ENCODE results near the gene PARS2.

Gene PARS2

DNA sequence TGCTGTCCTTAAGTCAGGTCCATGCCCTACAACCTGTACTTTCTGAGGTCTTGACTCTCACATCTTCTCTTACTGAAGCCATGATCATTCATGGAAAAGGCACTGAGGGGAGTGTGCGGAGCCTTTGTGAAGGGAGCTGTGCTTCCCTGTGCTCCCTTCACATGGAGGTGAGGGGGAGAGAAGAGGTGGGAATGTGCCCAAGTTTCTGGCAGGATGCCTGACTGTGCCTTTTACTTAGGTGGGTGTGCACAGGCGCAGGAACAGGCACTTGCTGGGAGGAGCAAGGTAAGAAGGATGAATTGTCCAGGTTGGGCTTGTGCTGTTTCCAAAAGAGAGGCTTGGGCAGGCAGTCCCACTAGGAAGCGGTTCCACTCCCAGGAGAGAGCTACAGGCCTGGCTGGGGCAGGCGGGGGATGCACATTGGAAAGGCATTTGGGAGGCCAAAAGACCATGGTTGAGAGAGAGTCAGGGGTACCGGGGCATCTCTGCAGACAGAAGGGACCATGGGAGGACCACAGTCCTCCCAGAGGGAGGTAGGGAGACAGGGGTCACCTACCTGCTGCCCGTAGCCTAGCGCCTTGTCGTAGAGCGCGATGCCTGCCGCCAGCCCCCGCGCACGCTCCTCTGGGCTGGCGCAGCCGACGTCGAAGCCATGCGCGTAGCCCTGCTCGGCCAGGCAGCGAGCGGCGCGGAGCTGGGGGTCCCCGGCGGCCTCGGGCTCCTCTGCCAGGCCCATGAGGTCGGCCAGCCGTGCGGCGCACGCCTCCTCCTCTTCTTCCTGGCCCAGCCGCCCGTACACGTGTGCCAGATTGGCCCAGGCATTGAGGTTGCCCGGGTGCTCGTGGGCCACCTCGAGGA, 35.9 kb upstream of the PARS2 start:
- no peak for DNase-seq
- peak overlapping the region; percentile 69 for H3K27ac ChIP-seq (ENCODE audit: insufficient read depth, low read length, poor library complexity, severe bottlenecking)

DNA sequence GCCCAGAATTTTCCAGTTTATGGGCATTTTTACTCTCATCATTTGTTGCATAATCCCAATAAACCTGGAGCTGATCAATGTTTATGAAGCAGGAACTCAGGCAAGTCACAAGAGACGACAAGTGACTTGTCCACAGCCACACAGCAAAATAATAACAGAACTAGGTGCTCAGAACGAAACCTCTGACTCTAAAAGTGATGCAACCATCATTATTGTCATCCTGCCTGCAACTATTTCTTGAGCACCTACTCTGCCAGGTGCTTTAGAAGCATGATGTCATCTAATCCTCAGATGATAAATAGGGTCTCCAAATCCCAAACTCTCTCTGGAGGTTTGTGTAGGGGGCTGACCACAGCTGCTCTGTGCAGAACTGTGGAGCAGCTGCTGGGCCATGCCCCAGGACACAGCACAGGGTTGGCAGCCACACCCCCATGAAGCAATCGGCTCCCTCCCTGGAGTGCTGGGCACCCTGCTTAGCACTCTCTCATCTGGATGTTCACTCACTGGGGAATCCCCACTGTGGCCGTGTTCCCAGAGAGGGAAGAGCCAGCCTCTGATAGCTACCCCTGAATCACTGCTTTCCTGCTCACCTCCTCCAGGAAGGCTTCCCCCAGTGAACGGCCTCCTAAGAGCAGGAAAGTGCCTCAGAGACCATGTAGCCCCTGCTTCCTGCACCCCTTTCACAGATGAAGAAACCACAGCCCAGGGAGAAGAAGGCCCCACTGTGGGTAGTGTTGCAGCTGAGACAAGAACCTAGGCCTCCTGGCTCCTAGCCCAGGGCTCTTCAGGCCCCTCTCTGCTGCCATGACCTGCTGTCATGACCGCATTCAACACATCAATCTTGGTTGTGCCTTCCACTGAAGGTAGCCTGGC, 34.7 kb upstream of the PARS2 start:
- peak overlapping the region; percentile 92 for H3K4me3 ChIP-seq (ENCODE audit: insufficient read depth, low read depth, low read length, poor library complexity, severe bottlenecking)
- H3K4me1 ChIP-seq (ENCODE audit: control insufficient read depth, insufficient read depth, low read length, poor library complexity, severe bottlenecking): peaks cover 34% of the 10 kb centered on the region
- peak overlapping the region; percentile 42 for H3K27ac ChIP-seq (ENCODE audit: insufficient read depth, low read length, poor library complexity, severe bottlenecking)
- H3K27me3 ChIP-seq (replicated peaks; ENCODE audit: control insufficient read depth, insufficient read depth, low read length, poor library complexity, severe bottlenecking): no peaks in the 10 kb centered on the region
- H3K9me3 ChIP-seq (ENCODE audit: control insufficient read depth, low read length): no peaks in the 10 kb centered on the region
- DNase-seq: peak in 2 of 3 donors; percentile 3
- peaks cover 11% of the 10 kb centered on the region for H3K36me3 ChIP-seq (ENCODE audit: control insufficient read depth, insufficient read depth, low read length)

More for the DNA sequence above, 35.9 kb upstream of the PARS2 start:
- H3K36me3 ChIP-seq (ENCODE audit: control insufficient read depth, insufficient read depth, low read length): peaks cover 11% of the 10 kb centered on the region
- no peaks in the 10 kb centered on the region for H3K9me3 ChIP-seq (ENCODE audit: control insufficient read depth, low read length)
- H3K4me3 ChIP-seq (ENCODE audit: insufficient read depth, low read depth, low read length, poor library complexity, severe bottlenecking): peak overlapping the region; percentile 92
- peaks cover 38% of the 10 kb centered on the region for H3K4me1 ChIP-seq (ENCODE audit: control insufficient read depth, insufficient read depth, low read length, poor library complexity, severe bottlenecking)
- H3K27me3 ChIP-seq (replicated peaks; ENCODE audit: control insufficient read depth, insufficient read depth, low read length, poor library complexity, severe bottlenecking): no peaks in the 10 kb centered on the region

GRCh38 chr1:54798206-54798605, 33.9 kb upstream of the PARS2 start:
- no peak for DNase-seq
- no peak overlapping the region for H3K27ac ChIP-seq (ENCODE audit: insufficient read depth, low read length, poor library complexity, severe bottlenecking)
- no peaks in the 10 kb centered on the region for H3K9me3 ChIP-seq (ENCODE audit: control insufficient read depth, low read length)
- H3K4me3 ChIP-seq (ENCODE audit: insufficient read depth, low read depth, low read length, poor library complexity, severe bottlenecking): no peak overlapping the region
- no peaks in the 10 kb centered on the region for H3K27me3 ChIP-seq (replicated peaks; ENCODE audit: control insufficient read depth, insufficient read depth, low read length, poor library complexity, severe bottlenecking)
- peaks cover 11% of the 10 kb centered on the region for H3K36me3 ChIP-seq (ENCODE audit: control insufficient read depth, insufficient read depth, low read length)
- peaks cover 34% of the 10 kb centered on the region for H3K4me1 ChIP-seq (ENCODE audit: control insufficient read depth, insufficient read depth, low read length, poor library complexity, severe bottlenecking)

- H3K4me3 ChIP-seq (ENCODE audit: insufficient read depth, low read depth, low read length, poor library complexity, severe bottlenecking): no peak overlapping the region
- no peak overlapping the region for H3K27ac ChIP-seq (ENCODE audit: insufficient read depth, low read length, poor library complexity, severe bottlenecking)
- H3K27me3 ChIP-seq (replicated peaks; ENCODE audit: control insufficient read depth, insufficient read depth, low read length, poor library complexity, severe bottlenecking): no peaks in the 10 kb centered on the region
- DNase-seq: no peak
- peaks cover 33% of the 10 kb centered on the region for H3K4me1 ChIP-seq (ENCODE audit: control insufficient read depth, insufficient read depth, low read length, poor library complexity, severe bottlenecking)
- no peaks in the 10 kb centered on the region for H3K9me3 ChIP-seq (ENCODE audit: control insufficient read depth, low read length)
- H3K36me3 ChIP-seq (ENCODE audit: control insufficient read depth, insufficient read depth, low read length): peaks cover 21% of the 10 kb centered on the region
Observed at GRCh38 chr1:54796902-54797301, 32.6 kb upstream of the PARS2 start.

- Histone ChIP-seq H3K27me3 (replicated peaks; ENCODE audit: control insufficient read depth, insufficient read depth, low read length, poor library complexity, severe bottlenecking) (no peaks in the 10 kb centered on the region), H3K36me3 (ENCODE audit: control insufficient read depth, insufficient read depth, low read length) (peaks cover 28% of the 10 kb centered on the region), H3K27ac (ENCODE audit: insufficient read depth, low read length, poor library complexity, severe bottlenecking) (no peak overlapping the region), H3K9me3 (ENCODE audit: control insufficient read depth, low read length) (no peaks in the 10 kb centered on the region), H3K4me3 (ENCODE audit: insufficient read depth, low read depth, low read length, poor library complexity, severe bottlenecking) (no peak overlapping the region), H3K4me1 (ENCODE audit: control insufficient read depth, insufficient read depth, low read length, poor library complexity, severe bottlenecking) (peaks cover 29% of the 10 kb centered on the region)
- DNase-seq: no peak
Observed at GRCh38 chr1:54795841-54796468, 31.6 kb upstream of the PARS2 start.

GRCh38 chr1:54795356-54795665, 31.0 kb upstream of the PARS2 start:
- Histone ChIP-seq H3K9me3 (ENCODE audit: control insufficient read depth, low read length) (no peaks in the 10 kb centered on the region), H3K4me3 (ENCODE audit: insufficient read depth, low read depth, low read length, poor library complexity, severe bottlenecking) (no peak overlapping the region), H3K36me3 (ENCODE audit: control insufficient read depth, insufficient read depth, low read length) (peaks cover 28% of the 10 kb centered on the region), H3K4me1 (ENCODE audit: control insufficient read depth, insufficient read depth, low read length, poor library complexity, severe bottlenecking) (peaks cover 24% of the 10 kb centered on the region), H3K27me3 (replicated peaks; ENCODE audit: control insufficient read depth, insufficient read depth, low read length, poor library complexity, severe bottlenecking) (no peaks in the 10 kb centered on the region), H3K27ac (ENCODE audit: insufficient read depth, low read length, poor library complexity, severe bottlenecking) (no peak overlapping the region)
- DNase-seq: no peak

GRCh38 chr1:54794451-54795355, 30.4 kb upstream of the PARS2 start:
- DNase-seq: no peak
- Histone ChIP-seq H3K9me3 (ENCODE audit: control insufficient read depth, low read length) (no peaks in the 10 kb centered on the region), H3K27ac (ENCODE audit: insufficient read depth, low read length, poor library complexity, severe bottlenecking) (no peak overlapping the region), H3K4me1 (ENCODE audit: control insufficient read depth, insufficient read depth, low read length, poor library complexity, severe bottlenecking) (peaks cover 18% of the 10 kb centered on the region), H3K36me3 (ENCODE audit: control insufficient read depth, insufficient read depth, low read length) (peaks cover 28% of the 10 kb centered on the region), H3K4me3 (ENCODE audit: insufficient read depth, low read depth, low read length, poor library complexity, severe bottlenecking) (no peak overlapping the region), H3K27me3 (replicated peaks; ENCODE audit: control insufficient read depth, insufficient read depth, low read length, poor library complexity, severe bottlenecking) (no peaks in the 10 kb centered on the region)

DNA sequence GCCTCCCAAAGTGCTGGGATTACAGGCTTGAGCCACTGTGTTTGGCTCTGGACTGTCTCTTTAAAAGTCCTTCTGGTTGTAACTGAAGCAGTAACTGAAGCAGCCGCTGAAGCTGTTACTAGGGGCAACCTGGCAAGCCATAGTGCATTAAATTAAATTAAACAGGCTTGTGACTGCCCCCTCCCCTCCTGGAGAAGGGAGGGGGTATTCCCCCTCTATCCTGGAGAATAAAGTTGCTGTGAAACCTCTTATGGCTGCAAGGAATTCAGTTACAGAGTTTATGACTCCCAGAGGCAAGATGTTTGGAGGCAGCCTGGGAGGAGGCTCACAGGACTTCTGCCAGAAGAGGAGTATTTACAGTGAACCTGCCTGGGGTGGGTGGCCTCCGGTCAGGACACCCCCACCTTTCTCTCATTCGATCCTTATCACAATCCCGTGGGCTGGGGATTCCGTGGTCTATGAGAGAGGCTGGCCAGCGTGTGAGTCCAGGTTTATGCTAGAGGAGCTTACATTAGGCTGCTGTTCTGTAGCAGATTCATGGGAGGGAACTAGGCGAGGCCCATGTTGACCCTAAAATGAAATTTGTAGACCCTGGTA, 28.5 kb upstream of the PARS2 start:
- no peaks in the 10 kb centered on the region for H3K27me3 ChIP-seq (replicated peaks; ENCODE audit: control insufficient read depth, insufficient read depth, low read length, poor library complexity, severe bottlenecking)
- no peak overlapping the region for H3K4me3 ChIP-seq (ENCODE audit: insufficient read depth, low read depth, low read length, poor library complexity, severe bottlenecking)
- no peak overlapping the region for H3K27ac ChIP-seq (ENCODE audit: insufficient read depth, low read length, poor library complexity, severe bottlenecking)
- no peaks in the 10 kb centered on the region for H3K4me1 ChIP-seq (ENCODE audit: control insufficient read depth, insufficient read depth, low read length, poor library complexity, severe bottlenecking)
- peaks cover 28% of the 10 kb centered on the region for H3K36me3 ChIP-seq (ENCODE audit: control insufficient read depth, insufficient read depth, low read length)
- no peaks in the 10 kb centered on the region for H3K9me3 ChIP-seq (ENCODE audit: control insufficient read depth, low read length)
- no peak for DNase-seq

- no peak overlapping the region for H3K4me3 ChIP-seq (ENCODE audit: insufficient read depth, low read depth, low read length, poor library complexity, severe bottlenecking)
- no peak for DNase-seq
Observed at GRCh38 chr1:54791880-54792522, 27.7 kb upstream of the PARS2 start.

More at GRCh38 chr1:54791880-54792522, 27.7 kb upstream of the PARS2 start:
- H3K27ac ChIP-seq (ENCODE audit: insufficient read depth, low read length, poor library complexity, severe bottlenecking): no peak overlapping the region
- H3K27me3 ChIP-seq (replicated peaks; ENCODE audit: control insufficient read depth, insufficient read depth, low read length, poor library complexity, severe bottlenecking): no peaks in the 10 kb centered on the region
- H3K36me3 ChIP-seq (ENCODE audit: control insufficient read depth, insufficient read depth, low read length): peaks cover 34% of the 10 kb centered on the region
- no peaks in the 10 kb centered on the region for H3K4me1 ChIP-seq (ENCODE audit: control insufficient read depth, insufficient read depth, low read length, poor library complexity, severe bottlenecking)
- no peaks in the 10 kb centered on the region for H3K9me3 ChIP-seq (ENCODE audit: control insufficient read depth, low read length)

Measured in effector memory CD4-positive, alpha-beta T cell (primary cell).